HFF-Myc (cell line): ENCODE measurements around the gene KRT26.
"Not testable (repeated sequence)": the region's sequence is repeated elsewhere in the genome, so short reads cannot be mapped to it uniquely, and the experiment has no call there.

Experiments
- DNase-seq: peaks from one replicate; pipeline ENCODE4 v3.0.0-alpha.2; 2011; ENCODE audit warnings: low read depth; ENCODE audit errors: extremely low read depth
- H3K4me3 ChIP-seq: replicated peaks from 2 replicates; pipeline ENCODE4 v1.5.1; 2011; ENCODE audit warnings: low read depth, mild to moderate bottlenecking, control low read depth, low read length
- TF ChIP-seq, protein P1 (sequence below): IDR thresholded peaks from 2 replicates; pipeline ENCODE4 v1.5.1; 2012; ENCODE audit warnings: mild to moderate bottlenecking, low read depth, low read length, control low read depth; ENCODE audit errors: missing control alignments

The KRT26 gene

DNA sequence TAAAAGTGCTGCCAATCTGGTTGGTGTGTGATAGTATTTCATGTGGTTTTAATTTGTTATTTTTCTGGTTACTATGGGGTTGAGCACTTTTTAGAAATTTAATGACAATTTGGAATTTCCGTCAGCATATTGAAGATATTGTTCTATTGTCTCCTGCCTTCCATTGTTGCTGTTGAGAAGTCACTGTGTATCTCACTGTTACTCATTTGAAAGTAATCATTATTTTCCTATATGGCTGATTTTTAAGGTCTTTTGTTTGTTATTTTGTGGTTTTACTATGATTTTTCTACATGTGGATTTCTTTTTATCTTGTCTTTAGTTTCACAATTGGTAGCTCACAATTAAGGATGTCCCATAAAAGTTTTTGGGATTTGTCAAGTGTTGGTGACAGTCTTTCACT lies 8.2 kb downstream of the KRT26 start:
- TF ChIP-seq, protein P1, sequence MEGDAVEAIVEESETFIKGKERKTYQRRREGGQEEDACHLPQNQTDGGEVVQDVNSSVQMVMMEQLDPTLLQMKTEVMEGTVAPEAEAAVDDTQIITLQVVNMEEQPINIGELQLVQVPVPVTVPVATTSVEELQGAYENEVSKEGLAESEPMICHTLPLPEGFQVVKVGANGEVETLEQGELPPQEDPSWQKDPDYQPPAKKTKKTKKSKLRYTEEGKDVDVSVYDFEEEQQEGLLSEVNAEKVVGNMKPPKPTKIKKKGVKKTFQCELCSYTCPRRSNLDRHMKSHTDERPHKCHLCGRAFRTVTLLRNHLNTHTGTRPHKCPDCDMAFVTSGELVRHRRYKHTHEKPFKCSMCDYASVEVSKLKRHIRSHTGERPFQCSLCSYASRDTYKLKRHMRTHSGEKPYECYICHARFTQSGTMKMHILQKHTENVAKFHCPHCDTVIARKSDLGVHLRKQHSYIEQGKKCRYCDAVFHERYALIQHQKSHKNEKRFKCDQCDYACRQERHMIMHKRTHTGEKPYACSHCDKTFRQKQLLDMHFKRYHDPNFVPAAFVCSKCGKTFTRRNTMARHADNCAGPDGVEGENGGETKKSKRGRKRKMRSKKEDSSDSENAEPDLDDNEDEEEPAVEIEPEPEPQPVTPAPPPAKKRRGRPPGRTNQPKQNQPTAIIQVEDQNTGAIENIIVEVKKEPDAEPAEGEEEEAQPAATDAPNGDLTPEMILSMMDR = no peak
- H3K4me3 ChIP-seq = no peak overlapping the region
- no peak for DNase-seq

DNA sequence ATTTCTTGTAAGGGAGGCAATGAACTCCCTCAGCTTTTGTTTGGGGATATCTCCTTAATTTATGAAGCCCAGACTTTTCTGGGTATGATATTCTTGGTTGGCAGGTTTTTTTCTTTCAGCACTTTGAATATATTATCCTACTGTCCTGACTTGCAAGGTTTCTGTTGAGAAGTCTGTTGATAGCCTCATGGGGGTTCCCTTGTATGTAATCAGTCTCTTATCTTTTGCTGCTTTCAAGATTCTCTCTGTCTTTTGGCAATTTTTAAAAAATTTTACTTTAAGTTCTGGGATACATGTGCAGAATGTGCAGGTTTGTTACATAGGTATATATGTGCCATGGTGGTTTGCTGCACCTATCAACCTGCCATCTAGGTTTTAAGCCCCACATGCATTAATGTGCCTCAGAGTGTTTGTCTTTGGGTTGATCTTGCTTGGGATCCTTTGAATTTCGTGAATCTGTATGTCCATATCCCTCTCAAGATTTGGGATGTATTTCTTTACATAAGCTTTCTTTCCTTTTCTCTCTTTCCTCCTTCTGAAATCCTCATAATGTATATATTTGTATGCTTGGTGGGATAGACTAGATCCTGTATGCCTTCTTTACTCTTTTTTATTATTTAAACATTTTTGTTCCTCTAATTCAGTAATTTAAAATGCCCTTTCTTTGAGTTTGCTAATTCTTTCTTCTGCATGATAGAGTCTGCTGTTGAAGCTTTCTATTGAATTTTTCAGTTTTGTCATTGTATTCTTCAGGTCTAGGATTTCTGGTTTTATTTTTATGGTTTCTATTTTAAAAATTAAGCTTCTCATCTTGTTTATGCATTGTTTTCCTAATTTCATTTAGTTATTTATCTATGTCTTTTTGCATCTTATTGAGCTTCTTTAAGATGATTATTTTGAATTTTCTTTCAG lies 11.6 kb downstream of the KRT26 start:
- TF ChIP-seq, protein P1 = no peak
- no peak overlapping the region for H3K4me3 ChIP-seq
- no peak for DNase-seq

DNA sequence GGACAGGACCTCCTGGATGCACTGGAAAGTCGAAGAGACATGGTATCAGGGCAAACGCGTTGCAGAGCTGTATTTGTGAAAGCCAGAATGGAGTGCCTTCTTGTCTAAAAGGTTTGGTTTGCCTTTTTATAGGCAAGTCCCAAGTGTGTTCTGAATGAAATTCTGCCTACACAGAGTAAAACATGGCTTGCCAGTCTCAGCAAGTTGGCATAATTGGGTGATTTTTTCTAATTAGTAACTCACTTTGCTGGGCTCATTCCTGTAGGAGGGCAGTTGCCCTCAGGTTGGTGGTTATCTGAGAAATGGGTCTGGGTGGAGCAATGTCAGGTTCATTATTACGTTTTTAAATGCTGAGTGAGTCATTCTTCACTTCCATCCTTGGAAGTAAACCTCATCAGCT lies 16.8 kb downstream of the KRT26 start, which contains the start of gene KRT25:
Gene KRT25 (minus strand): TSS at position 101 of the 400 bp plus-strand sequence. CDS start 60 bp downstream, at position 41.
- TF ChIP-seq, protein P1 = no peak
- no peak for DNase-seq
- no peak within 1 kb of the TSS for H3K4me3 ChIP-seq

DNA sequence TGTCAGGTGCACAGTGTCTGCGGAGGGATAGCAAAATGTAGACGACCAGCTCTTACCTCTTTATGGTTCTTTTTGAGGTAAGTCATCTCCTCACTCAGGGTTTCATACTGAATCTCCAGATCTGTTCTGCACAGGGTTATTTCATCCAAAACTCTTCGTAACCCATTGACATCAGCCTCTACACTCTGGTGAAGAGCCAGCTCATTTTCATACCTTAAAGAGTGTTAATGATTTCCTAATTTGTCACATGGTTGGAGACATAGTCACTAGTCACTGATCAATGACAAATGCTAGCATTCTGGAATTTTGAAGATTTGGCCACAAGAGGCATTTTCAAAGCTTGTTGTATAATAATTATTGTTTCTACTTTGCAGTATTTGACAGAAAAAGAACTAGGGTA lies 18.2 kb downstream of the KRT26 start:
- no peak overlapping the region for H3K4me3 ChIP-seq
- no peak for DNase-seq
- TF ChIP-seq, protein P1 = no peak

DNA sequence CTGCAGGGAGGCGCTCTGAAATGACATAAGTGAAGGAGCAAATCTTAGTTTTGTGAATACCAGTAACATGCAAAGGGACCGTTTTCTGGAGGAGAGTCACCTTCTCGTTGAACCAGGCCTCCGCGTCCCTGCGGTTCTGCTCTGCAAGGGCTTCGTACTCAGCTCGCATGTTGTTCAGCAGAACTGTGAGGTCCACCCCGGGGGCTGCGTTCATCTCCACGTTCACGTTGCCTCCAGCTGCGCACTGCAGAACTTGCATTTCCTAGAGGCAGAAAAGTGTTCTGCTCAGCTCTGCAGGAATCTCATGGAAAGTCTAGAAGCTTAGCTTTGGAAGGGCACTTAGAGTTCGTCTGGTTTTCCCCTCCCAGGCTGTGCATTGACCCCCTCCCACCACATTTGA lies 20.9 kb downstream of the KRT26 start:
- TF ChIP-seq, protein P1 = no peak
- H3K4me3 ChIP-seq = no peak overlapping the region
- no peak for DNase-seq

DNA sequence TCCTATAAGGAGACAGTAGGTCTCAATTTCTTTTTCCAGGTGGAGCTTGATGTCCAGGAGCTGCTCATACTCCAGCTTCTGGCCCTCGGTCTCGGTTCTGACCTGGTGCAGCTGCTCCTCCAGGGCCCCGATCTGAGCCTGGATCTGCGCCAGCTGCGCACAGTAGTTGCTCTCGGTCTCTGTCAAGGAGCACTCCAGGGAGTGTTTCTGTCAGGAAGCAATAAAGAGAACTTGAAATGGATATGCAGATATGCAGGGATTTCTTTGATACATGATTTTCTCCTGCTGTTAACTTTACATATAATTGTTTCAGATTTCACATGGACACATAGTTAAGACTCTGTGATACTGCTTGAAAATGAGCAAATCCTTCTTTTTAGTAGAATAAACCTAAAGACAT lies 21.6 kb downstream of the KRT26 start:
- no peak for DNase-seq
- TF ChIP-seq, protein P1 = no peak
- no peak overlapping the region for H3K4me3 ChIP-seq

DNA sequence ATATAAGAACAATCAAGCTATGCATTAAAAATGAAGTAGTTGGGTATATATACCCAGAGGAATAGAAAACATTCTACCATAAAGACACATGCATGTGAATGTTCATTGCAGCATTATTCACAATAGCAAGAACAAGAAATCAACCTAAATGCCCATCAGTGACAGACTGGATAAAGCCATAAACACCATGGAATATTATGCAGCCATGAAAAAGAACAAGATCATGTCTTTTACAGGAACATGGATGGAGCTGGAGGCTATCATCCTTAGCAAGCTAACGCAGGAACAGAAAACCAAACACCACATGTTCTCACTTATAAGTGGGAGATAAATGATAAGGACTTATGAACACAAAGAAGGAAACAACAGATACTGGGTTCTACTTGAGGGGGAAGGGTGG lies 23.3 kb downstream of the KRT26 start:
- DNase-seq, H3K4me3 ChIP-seq: not testable (repeated sequence)
